Nephron progenitor cell (in vitro differentiated cells): ENCODE measurements around the gene AKR7A3.
A peak's percentile ranks its signal among the peaks of the same experiment; 100 is the strongest.

ENCODE experiments used
- DNase-seq: peaks from one replicate; pipeline ENCODE4 v3.0.0; 2021
- H3K27ac Mint-ChIP-seq: 2 replicates; pipeline ENCODE4 v1.8.0; 2021; ENCODE audit warnings: mild to moderate bottlenecking, moderate library complexity, mixed read lengths
- H3K27me3 Mint-ChIP-seq: 2 replicates; pipeline ENCODE4 v1.8.0; 2021; ENCODE audit warnings: mild to moderate bottlenecking, low read depth, mixed read lengths; ENCODE audit not compliant: poor library complexity
- H3K36me3 Mint-ChIP-seq: 2 replicates; pipeline ENCODE4 v1.8.0; 2021; ENCODE audit warnings: low read depth, mixed read lengths
- H3K4me1 Mint-ChIP-seq: 2 replicates; pipeline ENCODE4 v1.8.0; 2021; ENCODE audit warnings: mixed read lengths
- H3K4me3 Mint-ChIP-seq: 2 replicates; pipeline ENCODE4 v1.8.0; 2021; ENCODE audit warnings: mild to moderate bottlenecking, moderate library complexity, mixed read lengths
- H3K9me3 Mint-ChIP-seq: 2 replicates; pipeline ENCODE4 v1.8.0; 2021; ENCODE audit warnings: mild to moderate bottlenecking, moderate library complexity, mixed read lengths
- TF ChIP-seq, protein P1 (sequence below): fragments of 200-600 bp; sonication (generic); IDR thresholded peaks from 2 replicates; pipeline ENCODE4 v1.5.0; 2021; ENCODE audit warnings: antibody characterized with exemption

Gene AKR7A3

DNA sequence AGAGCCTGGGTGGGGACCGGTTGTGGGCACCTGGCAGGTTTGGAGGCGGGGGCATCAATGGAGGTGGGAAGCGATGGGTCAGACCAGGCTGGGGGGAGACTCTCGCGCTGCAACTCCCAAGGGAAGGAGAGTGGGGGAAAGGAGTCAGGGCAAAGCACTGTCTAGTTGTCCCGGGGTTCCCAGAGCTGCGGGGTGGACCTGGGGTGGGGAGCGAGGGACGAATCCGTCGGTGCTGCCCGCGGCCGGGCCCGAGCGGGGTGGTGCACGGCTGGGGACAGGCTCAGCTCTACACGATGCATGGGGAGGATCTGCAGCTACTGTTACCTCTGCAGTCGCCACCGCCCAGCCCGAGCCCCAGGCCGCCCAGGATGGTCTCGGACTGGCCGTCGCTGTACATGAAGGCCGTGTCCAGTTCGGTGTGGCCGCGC lies 22.9 kb upstream of the AKR7A3 start:
- TF ChIP-seq, protein P1, sequence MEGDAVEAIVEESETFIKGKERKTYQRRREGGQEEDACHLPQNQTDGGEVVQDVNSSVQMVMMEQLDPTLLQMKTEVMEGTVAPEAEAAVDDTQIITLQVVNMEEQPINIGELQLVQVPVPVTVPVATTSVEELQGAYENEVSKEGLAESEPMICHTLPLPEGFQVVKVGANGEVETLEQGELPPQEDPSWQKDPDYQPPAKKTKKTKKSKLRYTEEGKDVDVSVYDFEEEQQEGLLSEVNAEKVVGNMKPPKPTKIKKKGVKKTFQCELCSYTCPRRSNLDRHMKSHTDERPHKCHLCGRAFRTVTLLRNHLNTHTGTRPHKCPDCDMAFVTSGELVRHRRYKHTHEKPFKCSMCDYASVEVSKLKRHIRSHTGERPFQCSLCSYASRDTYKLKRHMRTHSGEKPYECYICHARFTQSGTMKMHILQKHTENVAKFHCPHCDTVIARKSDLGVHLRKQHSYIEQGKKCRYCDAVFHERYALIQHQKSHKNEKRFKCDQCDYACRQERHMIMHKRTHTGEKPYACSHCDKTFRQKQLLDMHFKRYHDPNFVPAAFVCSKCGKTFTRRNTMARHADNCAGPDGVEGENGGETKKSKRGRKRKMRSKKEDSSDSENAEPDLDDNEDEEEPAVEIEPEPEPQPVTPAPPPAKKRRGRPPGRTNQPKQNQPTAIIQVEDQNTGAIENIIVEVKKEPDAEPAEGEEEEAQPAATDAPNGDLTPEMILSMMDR = no peak
- H3K36me3 Mint-ChIP-seq = peaks cover 26% of the 10 kb centered on the region
- no peaks in the 10 kb centered on the region for H3K9me3 Mint-ChIP-seq
- DNase-seq = no peak
- peaks cover 47% of the 10 kb centered on the region for H3K4me1 Mint-ChIP-seq
- no peaks in the 10 kb centered on the region for H3K27me3 Mint-ChIP-seq
- peak overlapping the region; percentile 89 for H3K4me3 Mint-ChIP-seq
- H3K27ac Mint-ChIP-seq = no peak overlapping the region

DNA sequence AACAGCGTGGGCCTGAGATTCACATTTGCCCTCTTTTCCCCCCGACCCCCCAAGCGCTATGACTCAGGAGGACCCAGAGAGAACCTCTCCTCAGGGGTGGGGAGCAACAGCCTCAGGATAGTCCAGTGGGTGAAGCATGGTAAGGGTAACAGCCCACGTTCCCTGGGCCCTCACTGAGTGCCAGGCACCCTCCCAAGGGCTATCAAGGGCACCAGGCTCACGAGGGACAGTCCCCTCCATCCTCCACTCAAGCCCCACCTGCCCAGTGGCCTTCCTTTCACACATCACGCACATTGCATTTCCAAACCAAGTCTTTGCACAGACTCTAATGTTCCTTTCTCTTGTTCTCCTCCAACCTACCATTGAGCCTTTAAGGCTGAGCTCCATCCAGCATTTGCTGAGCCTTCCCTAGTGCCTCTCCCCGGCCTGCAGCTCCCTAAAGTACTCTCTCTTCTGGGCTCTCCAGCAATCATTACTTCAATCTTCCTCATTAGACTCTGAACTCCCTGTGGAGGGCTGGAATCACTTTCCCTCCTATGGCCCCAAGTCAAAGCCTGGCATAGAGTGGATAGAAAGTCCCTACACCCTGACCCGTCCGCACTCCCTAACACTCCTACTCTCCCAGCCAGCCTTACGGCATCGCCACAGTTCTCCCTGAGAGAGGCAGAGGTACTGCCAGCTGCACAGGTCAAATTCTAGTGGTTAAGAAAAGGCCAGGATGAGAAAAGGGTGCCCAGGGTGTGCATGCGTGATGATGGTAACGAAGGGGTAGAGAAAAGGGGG lies 22.3 kb upstream of the AKR7A3 start:
- H3K27ac Mint-ChIP-seq = no peak overlapping the region
- H3K36me3 Mint-ChIP-seq = peaks cover 29% of the 10 kb centered on the region
- H3K9me3 Mint-ChIP-seq = no peaks in the 10 kb centered on the region
- H3K4me3 Mint-ChIP-seq = peak overlapping the region; percentile 89
- TF ChIP-seq, protein P1 = no peak
- no peak for DNase-seq
- H3K4me1 Mint-ChIP-seq = peaks cover 41% of the 10 kb centered on the region
- no peaks in the 10 kb centered on the region for H3K27me3 Mint-ChIP-seq

DNA sequence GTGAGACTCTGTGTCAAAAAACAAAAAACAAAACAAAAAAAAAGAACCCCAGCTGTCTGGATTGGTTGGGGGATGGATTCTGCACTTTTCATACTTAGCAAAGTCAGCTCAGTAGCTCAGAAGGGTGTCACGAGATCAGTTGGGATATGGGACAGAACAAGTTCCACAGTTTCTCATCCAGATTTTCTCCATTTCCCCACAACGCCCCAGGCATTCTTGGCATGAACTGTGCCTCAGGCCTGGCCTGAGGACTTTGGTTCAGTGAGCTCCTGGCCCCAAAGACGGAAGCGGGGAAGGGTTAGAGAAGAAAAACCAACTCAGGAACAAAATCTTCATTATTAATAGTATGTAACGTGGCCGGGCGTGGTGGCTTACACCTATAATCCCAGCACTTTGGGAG lies 21.5 kb upstream of the AKR7A3 start:
- H3K27me3 Mint-ChIP-seq = no peaks in the 10 kb centered on the region
- peaks cover 36% of the 10 kb centered on the region for H3K36me3 Mint-ChIP-seq
- no peaks in the 10 kb centered on the region for H3K9me3 Mint-ChIP-seq
- TF ChIP-seq, protein P1 = no peak
- H3K4me3 Mint-ChIP-seq = no peak overlapping the region
- no peak for DNase-seq
- H3K4me1 Mint-ChIP-seq = peaks cover 34% of the 10 kb centered on the region
- no peak overlapping the region for H3K27ac Mint-ChIP-seq

DNA sequence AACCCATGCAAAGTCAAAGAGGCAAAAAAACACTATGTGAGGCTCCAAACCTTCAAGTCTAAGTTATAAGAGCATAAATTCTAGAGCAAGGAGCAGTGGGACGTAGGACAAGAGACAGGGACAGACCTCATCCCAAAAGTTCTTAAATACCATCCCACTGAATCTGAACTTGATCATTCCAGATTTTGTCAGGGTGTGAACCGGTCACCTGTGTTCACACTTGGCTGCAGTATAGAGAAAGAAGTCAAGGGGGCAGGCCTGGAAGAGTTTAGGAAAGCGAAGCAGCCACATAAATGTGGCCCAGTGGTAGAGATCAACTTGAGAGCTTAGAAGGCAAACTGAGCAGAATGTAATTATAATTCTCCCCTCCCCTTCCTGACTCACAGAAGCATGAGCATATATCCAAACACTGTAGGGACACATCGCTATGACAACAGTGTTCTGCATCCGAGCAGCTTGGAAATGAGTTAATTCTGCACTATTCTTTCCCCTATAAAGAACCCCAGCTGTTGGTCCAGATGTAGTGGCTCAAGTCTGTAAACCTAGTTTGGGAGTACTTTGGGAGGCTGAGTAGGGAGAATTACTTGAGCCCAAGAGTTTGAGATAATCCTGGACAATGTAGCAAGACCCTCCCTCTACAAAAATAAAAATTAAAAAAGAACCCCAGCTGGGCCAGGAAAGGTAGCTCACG lies 20.7 kb upstream of the AKR7A3 start:
- Mint-ChIP-seq H3K4me3 (no peak overlapping the region), H3K27me3 (no peaks in the 10 kb centered on the region)
- TF ChIP-seq, protein P1 = no peak

DNA sequence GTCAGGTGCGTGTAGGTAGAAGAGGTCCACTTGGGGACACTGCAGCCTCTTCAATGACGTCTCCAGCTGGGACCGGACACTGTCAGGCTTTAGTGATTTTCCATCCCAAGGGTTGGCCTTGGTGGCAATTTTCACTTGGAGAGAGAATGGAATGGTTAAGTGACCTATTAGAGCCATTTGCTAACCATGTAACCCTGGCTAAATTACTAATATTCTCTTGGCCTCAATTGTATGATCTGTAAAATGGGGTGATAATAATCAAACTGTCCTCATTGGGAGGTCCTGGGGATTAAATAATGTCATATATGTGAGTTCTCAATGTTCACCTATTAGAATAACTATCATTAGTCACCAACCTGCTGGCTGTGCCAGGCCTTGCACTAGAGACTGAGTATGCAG lies 19.9 kb upstream of the AKR7A3 start:
- peak overlapping the region; percentile 77 for H3K27ac Mint-ChIP-seq
- no peaks in the 10 kb centered on the region for H3K27me3 Mint-ChIP-seq
- peaks cover 52% of the 10 kb centered on the region for H3K36me3 Mint-ChIP-seq
- H3K4me1 Mint-ChIP-seq = peaks cover 31% of the 10 kb centered on the region
- TF ChIP-seq, protein P1 = no peak
- H3K9me3 Mint-ChIP-seq = no peaks in the 10 kb centered on the region
- no peak overlapping the region for H3K4me3 Mint-ChIP-seq
- DNase-seq = no peak

More for the DNA sequence above, 20.7 kb upstream of the AKR7A3 start:
- H3K27ac Mint-ChIP-seq = peak overlapping the region; percentile 77
- H3K9me3 Mint-ChIP-seq = no peaks in the 10 kb centered on the region
- H3K4me1 Mint-ChIP-seq = peaks cover 34% of the 10 kb centered on the region
- DNase-seq = no peak
- H3K36me3 Mint-ChIP-seq = peaks cover 44% of the 10 kb centered on the region
